GM12878 (cell line): ENCODE data around the gene SQOR.

Experiments used
- EP300 ChIP-seq, 2 experiments: fragments of 150-350 bp in 1 of 2; IDR thresholded peaks; 2 replicates each; pipeline ENCODE4 v1.6.1; 2011 to 2012; ENCODE audit warnings: low read depth in 2 of 2, low read length in 2 of 2, borderline replicate concordance in 1 of 2, improper control_type of control experiment in 1 of 2, inconsistent platforms in 1 of 2; ENCODE audit not compliant: control insufficient read depth in 1 of 2
- MXI1 ChIP-seq: fragments of 150-350 bp; IDR thresholded peaks from 2 replicates; pipeline ENCODE4 v1.6.1; 2011; ENCODE audit warnings: low read depth, mild to moderate bottlenecking, inconsistent platforms, low read length, improper control_type of control experiment
- RFX5 ChIP-seq: IDR thresholded peaks from 2 replicates; pipeline ENCODE4 v1.6.1; 2011; ENCODE audit warnings: low read depth, low read length, improper control_type of control experiment
- SMC3 ChIP-seq: IDR thresholded peaks from 2 replicates; pipeline ENCODE4 v1.6.1; 2011; ENCODE audit warnings: low read length, improper control_type of control experiment, borderline replicate concordance
- TARDBP ChIP-seq: IDR thresholded peaks from 2 replicates; pipeline ENCODE4 v1.6.1; 2016; ENCODE audit warnings: borderline replicate concordance
- TCF12 ChIP-seq: IDR thresholded peaks from 2 replicates; pipeline ENCODE4 v1.6.1; 2011; ENCODE audit warnings: low read depth, mild to moderate bottlenecking, low read length
- TF ChIP-seq, protein P1 (sequence below): fragments of 450-650 bp; IDR thresholded peaks from 2 replicates; pipeline ENCODE4 v1.6.1; 2018; ENCODE audit warnings: borderline replicate concordance, mild to moderate bottlenecking; ENCODE audit not compliant: partially characterized antibody

GRCh38 chr15:45728641-45729040 is 93.8 kb downstream of the SQOR start:
- TF ChIP-seq MXI1 (no peak), SMC3 (no peak), EP300 (IDR thresholded peaks at IDR 0.05; ENCODE audit: borderline replicate concordance in 1 of 2, control insufficient read depth in 1 of 2, low read depth in 2 of 2, low read length in 2 of 2) (no peak), TCF12 (no peak), RFX5 (no peak), TARDBP (no peak)
- TF ChIP-seq, protein P1, sequence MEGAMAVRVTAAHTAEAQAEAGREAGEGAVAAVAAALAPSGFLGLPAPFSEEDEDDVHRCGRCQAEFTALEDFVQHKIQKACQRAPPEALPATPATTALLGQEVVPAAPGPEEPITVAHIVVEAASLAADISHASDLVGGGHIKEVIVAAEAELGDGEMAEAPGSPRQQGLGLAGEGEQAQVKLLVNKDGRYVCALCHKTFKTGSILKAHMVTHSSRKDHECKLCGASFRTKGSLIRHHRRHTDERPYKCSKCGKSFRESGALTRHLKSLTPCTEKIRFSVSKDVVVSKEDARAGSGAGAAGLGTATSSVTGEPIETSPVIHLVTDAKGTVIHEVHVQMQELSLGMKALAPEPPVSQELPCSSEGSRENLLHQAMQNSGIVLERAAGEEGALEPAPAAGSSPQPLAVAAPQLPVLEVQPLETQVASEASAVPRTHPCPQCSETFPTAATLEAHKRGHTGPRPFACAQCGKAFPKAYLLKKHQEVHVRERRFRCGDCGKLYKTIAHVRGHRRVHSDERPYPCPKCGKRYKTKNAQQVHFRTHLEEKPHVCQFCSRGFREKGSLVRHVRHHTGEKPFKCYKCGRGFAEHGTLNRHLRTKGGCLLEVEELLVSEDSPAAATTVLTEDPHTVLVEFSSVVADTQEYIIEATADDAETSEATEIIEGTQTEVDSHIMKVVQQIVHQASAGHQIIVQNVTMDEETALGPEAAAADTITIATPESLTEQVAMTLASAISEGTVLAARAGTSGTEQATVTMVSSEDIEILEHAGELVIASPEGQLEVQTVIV, result no peak
